ENCODE data around the gene MTMR8. TPM values are rescaled to one million over a fixed set of nuclear protein-coding genes. Genes with fewer than 3 reads are reported as not detected.

The MTMR8 gene
- total RNA-seq, 1 donor from 2014 or later: 4.5 TPM

GRCh38 chrX:64321507-64321906 lies 73.7 kb downstream of the MTMR8 start:
- FAIRE-seq (no peak), DNase-seq (ENCODE audit: low spot score in 2 of 2) (no peak)

GRCh38 chrX:64313624-64314023 lies 81.6 kb downstream of the MTMR8 start:
- DNase-seq (ENCODE audit: low spot score in 2 of 2) (no peak), FAIRE-seq (no peak)

DNA sequence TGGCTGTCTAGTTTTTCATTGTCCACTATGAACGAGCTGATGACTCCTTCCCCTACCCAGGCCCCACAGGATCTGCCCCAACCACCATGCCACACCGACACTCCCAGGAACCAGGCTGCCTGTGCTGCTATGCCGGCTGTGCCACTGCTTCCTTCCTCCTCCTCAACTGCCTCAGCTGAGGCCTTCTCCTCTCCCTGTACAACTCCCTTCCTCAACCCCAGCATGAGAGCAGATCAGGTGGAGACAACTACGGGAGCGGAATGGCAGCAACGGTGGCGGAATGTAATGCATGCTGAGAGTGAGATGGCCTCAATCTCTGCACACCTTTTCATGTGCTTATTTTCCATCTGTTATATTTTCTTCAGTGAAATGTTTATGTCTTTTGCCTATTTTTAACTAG lies 88.5 kb downstream of the MTMR8 start:
- FAIRE-seq: no peak
- DNase-seq (ENCODE audit: low spot score in 2 of 2): no peak

GRCh38 chrX:64291123-64291522 lies 104.1 kb downstream of the MTMR8 start:
- DNase-seq (ENCODE audit: low spot score in 2 of 2) (no peak), FAIRE-seq (no peak)

DNA sequence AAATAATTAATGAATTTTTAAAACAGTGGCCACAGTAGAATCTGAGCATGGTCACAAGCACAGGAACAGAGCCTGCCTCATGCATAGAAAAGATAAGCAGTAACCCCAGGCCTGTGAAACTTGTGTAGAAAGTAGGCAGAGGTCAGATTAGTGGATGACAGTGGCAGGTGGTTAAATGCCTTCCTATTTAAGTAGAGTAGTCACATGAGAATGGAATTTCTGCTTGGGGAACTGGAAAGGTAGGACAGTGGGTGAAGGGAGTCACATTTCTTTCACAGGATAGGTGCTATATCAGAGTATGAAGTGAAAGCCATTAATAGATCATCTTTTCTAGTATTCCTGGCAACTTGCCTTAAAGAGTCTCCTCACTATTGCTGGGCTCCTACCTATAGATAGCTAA lies 130.0 kb downstream of the MTMR8 start:
- DNase-seq (ENCODE audit: low spot score in 2 of 2) (no peak), FAIRE-seq (no peak)

GRCh38 chrX:64230123-64230970 lies 164.9 kb downstream of the MTMR8 start, which contains the start of gene ASB12:
Gene ASB12, minus strand, starts transcription at chrX:64230607. Its CDS starts 4,957 bp downstream, at chrX:64225650.
- FAIRE-seq (no peak), DNase-seq (ENCODE audit: low spot score in 2 of 2) (no peak)

GRCh38 chrX:64229154-64229553 lies 166.1 kb downstream of the MTMR8 start:
- DNase-seq (ENCODE audit: low spot score in 2 of 2) (no peak), FAIRE-seq (no peak)

Other genes starting within 250 kb of the MTMR8 start
- 7.7 TPM for gene AMER1, start 189.7 kb downstream of the MTMR8 start, total RNA-seq
- 0.41 TPM for gene ASB12, start 164.8 kb downstream of the MTMR8 start, total RNA-seq

Data from frontal cortex (tissue), 4 donors.